DOHH2 (cell line): Measurements from ENCODE around the gene CTIF.

Experiments
- EZH2phosphoT487 ChIP-seq: fragments of 200-600 bp; sonication (generic); IDR thresholded peaks from 2 replicates; pipeline ENCODE4 v1.6.1; 2017; ENCODE audit warnings: borderline replicate concordance, mild to moderate bottlenecking, antibody characterized with exemption, low read length, moderate library complexity, mixed read lengths
- TF ChIP-seq, protein P1 (sequence below): fragments of 200-600 bp; sonication (generic); IDR thresholded peaks from one replicate; pipeline ENCODE4 v1.5.1; 2014; ENCODE audit warnings: antibody characterized with exemption, mild to moderate bottlenecking, low read depth, low read length; ENCODE audit not compliant: poor library complexity, severe bottlenecking

DNA sequence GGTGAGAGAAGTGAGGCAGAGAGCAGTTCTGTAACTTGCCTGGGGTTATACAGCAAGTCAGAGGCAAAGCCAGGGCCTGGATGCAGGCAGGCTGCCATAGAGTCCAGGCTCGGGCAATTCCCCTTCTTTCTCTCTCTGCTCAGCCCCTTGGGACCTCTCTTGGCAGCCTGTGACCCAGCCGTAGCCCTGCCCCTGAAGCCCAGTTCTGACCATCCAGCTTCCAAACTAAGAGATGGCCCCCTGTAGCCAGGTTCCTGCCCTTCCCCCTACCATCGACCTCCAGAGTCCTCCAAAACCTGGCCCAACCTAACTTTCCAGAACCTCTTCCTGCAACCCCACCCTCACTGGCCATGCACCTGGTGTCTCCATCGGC, 201.2 kb downstream of the CTIF start:
- TF ChIP-seq, protein P1, sequence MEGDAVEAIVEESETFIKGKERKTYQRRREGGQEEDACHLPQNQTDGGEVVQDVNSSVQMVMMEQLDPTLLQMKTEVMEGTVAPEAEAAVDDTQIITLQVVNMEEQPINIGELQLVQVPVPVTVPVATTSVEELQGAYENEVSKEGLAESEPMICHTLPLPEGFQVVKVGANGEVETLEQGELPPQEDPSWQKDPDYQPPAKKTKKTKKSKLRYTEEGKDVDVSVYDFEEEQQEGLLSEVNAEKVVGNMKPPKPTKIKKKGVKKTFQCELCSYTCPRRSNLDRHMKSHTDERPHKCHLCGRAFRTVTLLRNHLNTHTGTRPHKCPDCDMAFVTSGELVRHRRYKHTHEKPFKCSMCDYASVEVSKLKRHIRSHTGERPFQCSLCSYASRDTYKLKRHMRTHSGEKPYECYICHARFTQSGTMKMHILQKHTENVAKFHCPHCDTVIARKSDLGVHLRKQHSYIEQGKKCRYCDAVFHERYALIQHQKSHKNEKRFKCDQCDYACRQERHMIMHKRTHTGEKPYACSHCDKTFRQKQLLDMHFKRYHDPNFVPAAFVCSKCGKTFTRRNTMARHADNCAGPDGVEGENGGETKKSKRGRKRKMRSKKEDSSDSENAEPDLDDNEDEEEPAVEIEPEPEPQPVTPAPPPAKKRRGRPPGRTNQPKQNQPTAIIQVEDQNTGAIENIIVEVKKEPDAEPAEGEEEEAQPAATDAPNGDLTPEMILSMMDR = no peak
- no peak for TF ChIP-seq EZH2phosphoT487
